Measurements from ENCODE around the gene HSD17B14.
A peak's percentile ranks its signal among the peaks of the same experiment; 100 is the strongest.

The HSD17B14 gene

DNA sequence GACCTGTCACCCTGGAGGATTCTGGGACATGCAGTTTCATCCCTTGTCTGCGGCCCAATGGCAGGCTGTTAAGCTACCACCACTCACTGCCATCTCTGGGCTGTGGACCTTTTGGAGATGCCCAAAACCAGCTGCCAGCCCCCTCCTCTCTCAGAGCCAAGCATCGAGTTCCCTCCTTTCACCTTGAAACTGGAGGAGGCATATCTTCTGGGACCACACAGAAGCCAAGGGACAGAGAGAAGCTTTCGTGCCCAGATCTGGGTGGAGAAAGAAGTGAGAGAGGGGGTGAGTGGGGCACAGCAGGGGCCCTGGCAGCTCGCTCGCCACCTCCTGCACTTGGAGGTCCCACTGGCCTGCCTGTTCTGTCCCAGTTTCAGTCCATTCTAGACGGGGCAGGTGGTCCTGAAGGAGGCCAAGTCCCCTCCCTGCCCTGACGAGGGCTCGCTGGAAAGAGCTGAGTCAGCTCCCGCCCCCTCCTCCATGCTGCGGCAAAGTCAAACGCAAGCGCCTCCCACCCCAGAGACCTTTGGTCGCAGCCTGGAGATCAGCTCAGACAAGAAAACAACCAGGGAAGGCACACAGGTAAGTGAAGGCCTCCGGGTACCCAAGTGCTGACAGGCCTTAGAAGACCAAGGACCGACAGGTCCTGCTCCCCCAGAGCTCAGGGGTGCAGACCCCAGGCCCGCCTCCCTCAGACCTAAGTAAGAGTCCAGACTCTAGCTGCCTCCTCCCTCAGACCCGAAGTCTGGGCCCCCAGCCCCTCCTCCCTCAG is 29.3 kb downstream of the HSD17B14 start:
- H3K4me3 ChIP-seq (replicated peaks in 1 of 2; ENCODE audit: low read depth in 2 of 2, low read length in 2 of 2): no peak overlapping the region
- peak; percentile 59 to 60 for DNase-seq (ENCODE audit: low read depth in 2 of 2)
- TF ChIP-seq, protein P1, sequence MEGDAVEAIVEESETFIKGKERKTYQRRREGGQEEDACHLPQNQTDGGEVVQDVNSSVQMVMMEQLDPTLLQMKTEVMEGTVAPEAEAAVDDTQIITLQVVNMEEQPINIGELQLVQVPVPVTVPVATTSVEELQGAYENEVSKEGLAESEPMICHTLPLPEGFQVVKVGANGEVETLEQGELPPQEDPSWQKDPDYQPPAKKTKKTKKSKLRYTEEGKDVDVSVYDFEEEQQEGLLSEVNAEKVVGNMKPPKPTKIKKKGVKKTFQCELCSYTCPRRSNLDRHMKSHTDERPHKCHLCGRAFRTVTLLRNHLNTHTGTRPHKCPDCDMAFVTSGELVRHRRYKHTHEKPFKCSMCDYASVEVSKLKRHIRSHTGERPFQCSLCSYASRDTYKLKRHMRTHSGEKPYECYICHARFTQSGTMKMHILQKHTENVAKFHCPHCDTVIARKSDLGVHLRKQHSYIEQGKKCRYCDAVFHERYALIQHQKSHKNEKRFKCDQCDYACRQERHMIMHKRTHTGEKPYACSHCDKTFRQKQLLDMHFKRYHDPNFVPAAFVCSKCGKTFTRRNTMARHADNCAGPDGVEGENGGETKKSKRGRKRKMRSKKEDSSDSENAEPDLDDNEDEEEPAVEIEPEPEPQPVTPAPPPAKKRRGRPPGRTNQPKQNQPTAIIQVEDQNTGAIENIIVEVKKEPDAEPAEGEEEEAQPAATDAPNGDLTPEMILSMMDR (IDR thresholded peaks at IDR 0.05; ENCODE audit: low read depth, low read length): no peak

DNA sequence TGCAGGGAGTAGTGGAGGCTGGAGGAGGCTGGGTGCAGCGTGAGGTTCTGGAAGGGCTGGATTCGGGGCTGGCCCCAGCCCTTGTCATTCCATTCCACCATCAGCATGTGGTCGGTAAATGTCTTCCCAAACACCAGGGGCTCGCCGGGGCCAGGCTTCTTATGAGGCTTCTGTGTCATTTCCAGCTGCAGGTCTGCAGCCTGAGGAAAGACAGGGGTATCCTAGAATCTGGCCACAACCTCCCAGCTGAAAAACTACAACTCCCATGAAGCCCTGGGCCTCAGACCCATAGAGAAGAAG is 29.8 kb downstream of the HSD17B14 start:
- DNase-seq (ENCODE audit: low read depth in 2 of 2): no peak
- TF ChIP-seq, protein P1 (IDR thresholded peaks at IDR 0.05; ENCODE audit: low read depth, low read length): no peak
- H3K4me3 ChIP-seq (replicated peaks in 1 of 2; ENCODE audit: low read depth in 2 of 2, low read length in 2 of 2): no peak overlapping the region

DNA sequence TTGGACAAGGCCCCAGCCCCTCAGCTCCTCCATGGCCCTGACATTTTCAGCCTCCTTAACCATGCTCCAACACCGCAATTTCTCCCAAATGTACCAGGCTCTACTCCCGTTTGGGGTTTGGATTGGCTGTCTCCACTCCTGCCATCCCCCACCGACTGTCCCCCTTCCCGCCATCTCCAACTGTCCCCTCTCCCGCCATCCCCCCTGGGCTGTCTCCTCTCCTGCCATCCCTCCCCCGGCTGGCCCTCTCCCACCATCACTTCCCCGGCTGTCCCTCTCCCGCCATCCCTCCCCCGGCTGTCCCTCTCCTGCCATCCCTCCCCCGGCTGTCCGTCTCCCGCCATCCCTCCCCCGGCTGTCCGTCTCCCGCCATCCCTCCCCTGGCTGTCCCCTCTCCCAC is 30.8 kb downstream of the HSD17B14 start:
- no peak for DNase-seq (ENCODE audit: low read depth in 2 of 2)
- H3K4me3 ChIP-seq (replicated peaks in 1 of 2; ENCODE audit: low read depth in 2 of 2, low read length in 2 of 2): no peak overlapping the region
- TF ChIP-seq, protein P1 (IDR thresholded peaks at IDR 0.05; ENCODE audit: low read depth, low read length): no peak

DNA sequence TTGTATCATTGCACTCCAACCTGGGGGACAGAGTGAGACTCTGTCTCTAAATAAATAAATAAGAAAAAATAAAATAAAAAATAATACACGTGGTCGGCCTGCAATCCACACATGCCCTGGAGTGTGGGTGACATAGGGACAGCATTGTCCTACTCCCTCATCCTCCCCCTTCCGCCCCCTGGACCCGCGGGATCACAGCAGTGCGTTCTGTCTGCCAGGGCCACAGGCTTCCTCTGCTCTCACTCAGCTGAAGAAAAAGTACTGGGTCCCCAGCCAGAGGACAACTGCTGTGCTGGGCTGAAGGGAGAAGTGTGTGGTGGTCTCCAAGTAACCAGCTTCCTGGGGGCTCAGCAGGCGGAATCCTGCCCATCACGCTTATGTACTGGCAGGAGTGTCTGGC is 31.8 kb downstream of the HSD17B14 start:
- H3K4me3 ChIP-seq (replicated peaks in 1 of 2; ENCODE audit: low read depth in 2 of 2, low read length in 2 of 2): no peak overlapping the region
- DNase-seq (ENCODE audit: low read depth in 2 of 2): no peak
- TF ChIP-seq, protein P1 (IDR thresholded peaks at IDR 0.05; ENCODE audit: low read depth, low read length): no peak

DNA sequence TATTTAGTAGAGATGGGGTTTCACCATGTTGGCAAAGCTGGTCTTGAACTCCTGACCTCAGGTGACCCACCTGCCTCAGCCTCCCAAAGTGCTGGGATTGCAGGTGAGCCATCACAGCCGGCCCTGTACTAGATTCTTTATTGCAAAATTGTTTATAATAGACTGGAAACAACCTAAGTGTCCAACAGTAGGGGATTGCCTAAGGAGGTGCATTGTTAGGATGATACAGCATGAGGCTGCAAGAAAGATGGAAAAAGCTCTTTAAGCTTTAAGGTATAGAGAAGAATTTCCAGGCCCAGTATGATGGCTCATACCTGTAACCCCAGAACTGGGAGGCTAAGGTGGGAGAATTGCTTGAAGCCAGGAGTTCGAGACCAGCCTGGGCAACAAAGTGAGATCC is 33.7 kb downstream of the HSD17B14 start:
- DNase-seq (ENCODE audit: low read depth in 2 of 2): no peak
- no peak overlapping the region for H3K4me3 ChIP-seq (replicated peaks in 1 of 2; ENCODE audit: low read depth in 2 of 2, low read length in 2 of 2)
- TF ChIP-seq, protein P1 (IDR thresholded peaks at IDR 0.05; ENCODE audit: low read depth, low read length): no peak

DNA sequence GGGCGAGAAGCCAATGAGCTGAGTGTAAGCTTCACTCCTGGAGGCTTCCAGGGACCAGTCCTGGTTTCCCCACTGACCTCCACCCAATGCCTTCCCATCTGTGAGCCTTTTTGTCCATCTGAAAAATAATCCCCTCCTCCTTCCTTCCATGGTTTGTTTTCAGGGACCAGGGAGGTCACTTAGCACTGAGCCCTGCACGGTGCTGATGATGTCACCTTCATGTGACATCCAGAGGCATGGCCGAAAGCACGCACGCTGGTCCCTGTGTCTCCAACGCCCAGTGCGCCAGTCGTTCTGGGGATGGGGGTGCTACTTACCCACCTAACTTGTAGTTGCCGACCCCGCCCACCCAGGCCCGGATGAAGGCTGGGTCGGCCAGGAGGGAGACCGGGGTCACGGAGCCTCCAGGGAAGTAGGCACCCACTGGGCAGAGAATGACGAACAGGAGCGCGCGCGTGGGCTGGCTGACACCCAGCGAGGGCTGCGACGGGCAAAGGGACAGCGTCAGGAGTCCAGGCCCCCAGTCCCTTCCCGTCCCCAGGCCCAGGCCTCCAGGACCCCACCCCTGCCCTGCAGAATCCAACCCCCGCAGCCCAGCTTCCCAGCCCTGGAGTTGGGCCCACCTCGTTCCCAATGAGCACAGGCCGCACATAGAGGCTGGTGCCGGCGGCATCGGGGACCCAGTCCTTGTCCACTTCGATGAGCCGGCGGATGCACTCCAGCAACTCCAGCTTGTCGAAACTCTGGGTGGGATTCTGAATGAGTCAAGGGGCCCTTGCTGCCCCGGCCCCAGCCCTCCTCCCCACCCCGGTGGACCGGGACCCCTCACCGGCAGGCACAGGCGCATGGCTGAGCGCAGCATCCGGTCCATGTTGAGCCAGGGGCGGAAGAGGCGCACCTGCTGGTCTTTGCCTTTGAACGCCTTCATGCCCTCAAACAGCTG is 36.7 kb downstream of the HSD17B14 start:
- TF ChIP-seq, protein P1 (IDR thresholded peaks at IDR 0.05; ENCODE audit: low read depth, low read length): no peak
- H3K4me3 ChIP-seq (replicated peaks in 1 of 2; ENCODE audit: low read depth in 2 of 2, low read length in 2 of 2): no peak overlapping the region
- no peak for DNase-seq (ENCODE audit: low read depth in 2 of 2)
